Stimulated activated CD4-positive, alpha-beta T cell treated with anti-CD3 and anti-CD28 coated beads, Interleukin-15, amount 100 ng/mL, for 48 hours (primary cell): ENCODE measurements around the gene CGNL1.

Experiments
- DNase-seq, 2 donors: peaks; one replicate each; pipeline ENCODE4 v3.0.0-alpha.2; 2020; ENCODE audit warnings: low read depth in 2 of 2

CGNL1 gene

GRCh38 chr15:57596978-57597377 is 220.7 kb downstream of the CGNL1 start:
- DNase-seq: no peak

GRCh38 chr15:57597431-57597830 is 221.1 kb downstream of the CGNL1 start:
- no peak for DNase-seq

- DNase-seq: no peak
Observed at GRCh38 chr15:57598346-57598745, 222.0 kb downstream of the CGNL1 start.

- DNase-seq: no peak
Observed at GRCh38 chr15:57599296-57599810, 223.0 kb downstream of the CGNL1 start.

GRCh38 chr15:57600197-57600596 is 223.9 kb downstream of the CGNL1 start:
- no peak for DNase-seq
